HG03378 (cell line): ENCODE data around the gene TNS1.

ENCODE experiments used
- ATAC-seq: cut with Tn5 transposase; IDR thresholded peaks from one replicate; pipeline ENCODE4 v1.9.1; 2021; ENCODE audit warnings: mild to moderate bottlenecking, moderate library complexity; ENCODE audit not compliant: unreplicated experiment

The TNS1 gene

DNA sequence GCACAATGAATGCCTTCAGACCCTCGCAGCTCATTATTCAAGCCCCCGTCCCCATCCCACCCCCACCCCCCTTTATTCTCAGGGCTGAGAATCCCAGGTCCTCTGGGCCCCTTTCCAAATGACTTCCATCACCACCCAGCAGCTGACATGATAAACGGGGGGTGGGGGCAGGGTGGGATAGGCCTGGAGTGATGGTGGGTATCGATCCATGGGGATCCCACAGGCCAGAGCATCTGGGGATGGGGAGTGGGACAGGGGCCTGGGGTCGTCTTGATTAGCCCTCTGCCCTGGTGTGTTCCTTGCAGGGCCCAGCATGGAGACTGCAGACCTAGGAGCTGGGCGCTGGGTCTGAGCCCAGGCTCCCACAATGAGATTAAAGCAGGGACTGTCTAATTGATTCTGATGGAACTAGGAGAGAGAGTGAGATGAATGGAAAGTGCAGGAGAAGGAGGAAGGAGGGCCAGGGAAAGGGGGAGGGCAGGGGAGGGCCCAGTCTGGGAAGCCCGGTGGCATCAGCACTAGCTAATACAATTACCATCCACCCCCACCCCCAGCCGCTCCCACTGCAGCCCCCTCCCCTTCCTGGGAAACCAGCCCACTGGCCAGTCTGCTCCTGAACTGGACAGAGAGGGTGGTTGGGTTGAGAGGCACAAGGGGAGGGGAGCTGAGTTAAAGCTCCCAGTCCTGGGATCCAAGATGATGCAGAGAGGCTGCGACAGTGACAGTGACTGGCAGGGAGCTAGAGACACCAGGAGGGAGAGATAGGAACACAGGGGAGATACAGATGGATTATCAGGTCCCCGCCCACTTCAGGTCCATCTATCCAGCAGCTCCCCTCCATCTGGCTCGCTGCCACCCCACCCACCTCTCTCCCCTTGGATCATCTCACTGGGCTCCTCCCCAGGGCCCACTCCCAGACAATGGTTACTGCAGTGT lies 13.1 kb upstream of the TNS1 start:
- ATAC-seq: no peak

DNA sequence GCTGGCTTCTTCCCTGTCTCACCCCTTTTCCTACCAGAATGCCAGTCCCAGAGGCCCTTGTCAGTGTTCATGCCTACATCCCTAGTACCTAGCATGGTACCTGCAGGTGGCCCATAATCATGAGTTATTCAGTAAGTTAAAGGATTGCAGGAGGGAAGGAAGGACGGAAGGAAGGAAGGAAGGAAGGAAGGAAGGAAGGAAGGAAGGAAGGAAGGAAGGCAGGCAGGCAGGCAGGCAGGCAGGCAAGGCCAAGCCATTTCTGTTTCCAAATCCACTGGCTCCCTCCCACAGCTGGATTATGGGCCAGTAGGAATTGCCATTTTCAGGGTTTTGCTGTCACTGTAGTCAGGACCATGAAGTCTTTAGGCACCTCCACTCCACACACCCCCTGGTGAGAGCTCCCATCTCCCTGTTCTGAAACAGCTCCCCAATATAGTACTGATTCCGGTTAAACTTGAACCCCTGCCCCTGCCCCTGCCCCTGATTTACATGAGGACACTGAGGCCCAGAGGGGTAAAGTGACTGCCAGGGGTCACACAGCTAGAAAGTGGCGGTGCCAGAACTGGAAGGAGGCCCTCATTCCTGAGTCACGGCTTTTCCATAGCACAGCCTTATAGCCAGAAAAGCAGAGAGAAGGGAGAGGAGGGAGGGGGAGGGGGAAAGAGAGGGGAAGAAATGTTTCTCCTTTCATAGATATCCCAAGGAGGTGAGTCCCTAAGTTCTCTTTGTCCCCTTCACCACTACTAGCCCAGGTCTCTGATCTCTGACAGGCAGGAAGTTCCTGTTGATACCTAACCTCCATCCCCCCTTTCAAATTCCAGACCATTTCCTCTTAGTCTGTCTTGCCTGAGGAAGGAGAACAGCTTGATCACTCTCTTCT lies 12.2 kb upstream of the TNS1 start:
- no peak for ATAC-seq

DNA sequence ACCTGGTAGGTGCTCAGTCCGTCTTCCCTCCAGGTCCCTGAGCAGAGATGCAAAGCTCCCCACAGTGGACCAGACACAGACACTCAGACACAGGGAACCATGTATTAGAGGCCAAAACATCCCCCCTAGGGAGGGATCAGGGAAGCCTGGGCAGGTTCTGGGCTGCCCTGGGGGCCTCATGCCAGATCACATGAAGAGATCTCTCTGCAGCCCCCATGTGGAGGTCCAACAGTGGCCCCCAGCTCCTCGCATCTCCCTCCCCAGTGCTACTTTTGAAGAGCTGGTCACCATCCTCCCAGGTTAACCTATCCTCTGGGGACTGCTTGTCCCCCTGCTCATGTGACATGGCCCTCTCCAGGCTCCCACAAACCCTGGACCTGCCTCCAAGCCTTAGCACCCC lies 10.5 kb upstream of the TNS1 start:
- ATAC-seq: no peak

DNA sequence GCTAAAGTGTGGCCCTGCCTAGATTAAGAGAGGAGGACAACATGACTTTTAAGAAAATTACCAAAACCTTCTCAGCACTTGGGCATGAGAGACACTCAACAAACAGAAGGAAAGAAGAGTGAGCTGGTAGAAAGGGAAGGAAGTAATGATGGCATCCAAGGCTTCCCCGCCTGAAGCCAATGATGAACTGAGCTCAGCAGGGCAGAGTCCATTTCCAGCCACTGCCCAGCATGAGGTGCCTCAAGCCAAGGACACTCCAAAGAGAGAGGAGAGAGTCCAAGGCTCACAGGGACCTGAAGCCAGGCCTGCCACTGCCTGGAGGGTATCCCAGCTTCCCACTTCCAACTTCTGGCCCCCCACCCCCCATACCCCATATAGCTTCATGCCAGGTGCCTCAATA lies 9.5 kb upstream of the TNS1 start:
- no peak for ATAC-seq

DNA sequence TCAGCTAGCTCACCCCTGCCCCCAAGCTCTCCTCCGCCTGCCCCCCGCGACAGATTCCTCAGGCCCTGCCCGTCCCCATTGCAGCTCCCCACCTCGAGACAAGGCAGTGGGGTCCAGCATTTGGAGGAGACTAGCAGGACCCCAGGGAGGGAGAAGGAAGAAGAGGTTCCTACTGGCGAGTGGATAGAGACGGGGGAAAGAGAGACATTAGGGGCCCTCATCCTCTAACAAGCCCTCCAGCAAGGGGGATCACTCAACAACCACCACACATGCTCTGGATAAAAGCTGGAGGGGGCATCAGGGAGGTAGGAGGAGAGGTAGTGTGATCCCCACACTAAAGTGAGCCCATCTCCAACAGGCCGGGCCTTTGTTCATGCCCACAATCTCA lies 8.9 kb upstream of the TNS1 start:
- ATAC-seq: no peak

DNA sequence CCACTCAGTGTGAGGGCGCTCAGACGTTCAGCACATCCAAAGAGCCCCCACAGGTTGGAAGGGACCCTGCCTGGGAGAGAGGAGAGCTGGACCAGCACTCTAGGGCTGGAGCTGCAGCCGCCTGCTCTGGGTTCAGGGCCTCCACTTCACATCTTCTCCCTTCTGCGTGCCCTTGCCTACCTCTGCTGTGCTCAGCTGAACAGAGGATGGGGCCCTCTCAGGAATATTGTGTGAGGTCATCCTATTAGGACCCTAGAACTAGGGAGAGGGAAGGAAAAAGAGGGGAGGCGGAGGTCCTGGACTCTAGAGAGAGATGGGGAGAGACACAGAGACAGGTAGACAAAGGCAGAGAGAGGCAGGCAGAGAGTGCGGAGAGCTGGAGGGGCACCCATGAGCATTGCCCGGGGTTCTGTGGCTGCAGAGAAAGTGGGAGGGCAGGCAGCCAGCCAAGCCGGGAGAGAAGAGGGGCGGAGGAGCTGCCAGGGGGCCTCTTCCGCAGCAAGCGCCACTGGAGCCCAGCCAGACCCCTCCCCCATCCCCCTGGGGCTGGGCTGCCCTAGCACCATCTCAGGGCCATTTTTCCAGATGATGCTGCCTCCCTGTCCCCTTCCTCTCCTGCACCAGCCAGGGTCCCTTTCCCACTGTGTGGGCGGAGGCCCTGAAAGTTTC lies 8.3 kb upstream of the TNS1 start:
- ATAC-seq: no peak

DNA sequence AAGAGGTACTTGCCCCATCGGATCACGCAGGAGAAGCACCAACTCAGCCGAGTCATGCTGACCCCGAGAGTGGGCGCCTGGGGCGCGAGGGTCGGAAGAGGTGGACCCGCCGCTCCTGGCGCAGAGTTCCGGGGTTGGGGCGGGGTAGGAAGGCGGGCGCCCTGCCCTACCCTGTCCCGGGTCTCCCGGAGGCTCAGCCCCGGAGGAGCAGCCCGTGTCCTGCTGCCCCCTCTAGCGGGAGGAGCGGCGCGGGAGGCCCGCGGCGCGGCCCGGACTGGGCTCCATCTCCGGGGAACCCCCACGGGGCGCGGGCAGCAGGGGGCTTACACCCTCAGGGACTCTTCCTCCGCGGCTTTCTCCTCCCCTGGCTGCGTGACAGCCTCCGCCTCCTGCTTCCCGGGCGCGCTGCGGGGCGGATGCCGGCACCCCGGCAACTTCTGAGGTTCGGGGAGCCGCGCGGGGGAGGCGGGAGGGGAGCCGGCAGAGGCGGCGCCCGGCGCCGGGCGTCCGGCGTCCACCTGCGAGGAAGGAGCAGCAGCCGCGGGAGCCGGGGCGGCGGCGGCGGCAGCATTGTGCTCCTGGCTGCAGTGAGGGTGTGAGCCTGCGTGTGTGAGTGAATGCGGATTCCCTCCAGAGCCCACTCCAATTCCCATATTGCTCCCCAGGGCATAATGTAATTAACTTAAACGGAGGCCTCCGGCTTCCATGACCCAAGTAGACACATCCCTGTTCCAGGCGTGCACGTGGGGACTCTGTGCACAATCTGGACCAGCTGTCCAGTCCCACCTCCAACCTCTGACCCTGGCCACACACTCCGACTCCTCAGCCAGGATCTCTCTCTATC lies 7.6 kb upstream of the TNS1 start:
- no peak for ATAC-seq

DNA sequence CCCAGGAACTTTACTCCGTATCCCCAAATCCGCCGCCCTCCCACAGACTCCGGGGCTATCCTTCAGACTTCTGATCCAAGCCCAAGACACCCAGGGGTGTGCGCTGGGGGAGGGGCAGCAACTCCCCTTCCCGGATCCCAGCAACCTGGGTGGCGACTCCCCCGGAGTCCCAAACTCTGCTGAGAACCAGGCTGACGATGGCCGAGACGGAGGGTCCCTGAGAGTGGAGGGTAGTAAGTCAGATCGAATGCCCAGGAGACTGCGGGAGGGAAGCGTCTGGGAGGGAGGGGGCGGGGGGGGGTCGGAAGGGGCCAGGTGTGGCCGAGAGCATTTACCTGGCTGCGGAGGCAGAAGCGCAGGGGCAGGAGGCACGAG lies 7.0 kb upstream of the TNS1 start:
- ATAC-seq: no peak

DNA sequence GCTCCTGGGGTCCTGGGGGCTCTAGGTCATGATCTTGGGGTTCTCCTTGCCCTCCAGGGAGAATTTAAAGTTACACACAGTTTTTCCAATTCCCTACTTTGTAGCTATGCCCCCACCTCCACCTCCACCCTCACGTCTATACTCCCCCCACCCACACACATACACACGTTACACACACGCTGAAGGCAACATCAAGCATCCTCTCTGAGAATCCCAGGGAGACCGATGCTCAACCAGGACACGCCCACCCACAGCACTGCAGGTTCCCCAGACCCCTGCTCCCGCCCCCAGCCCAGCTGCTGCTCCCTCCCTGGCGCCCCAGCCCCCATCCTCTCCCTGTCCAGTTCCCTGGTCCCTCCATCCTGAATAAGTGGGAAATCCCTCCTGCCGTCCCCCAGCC lies 6.4 kb upstream of the TNS1 start:
- ATAC-seq: no peak

DNA sequence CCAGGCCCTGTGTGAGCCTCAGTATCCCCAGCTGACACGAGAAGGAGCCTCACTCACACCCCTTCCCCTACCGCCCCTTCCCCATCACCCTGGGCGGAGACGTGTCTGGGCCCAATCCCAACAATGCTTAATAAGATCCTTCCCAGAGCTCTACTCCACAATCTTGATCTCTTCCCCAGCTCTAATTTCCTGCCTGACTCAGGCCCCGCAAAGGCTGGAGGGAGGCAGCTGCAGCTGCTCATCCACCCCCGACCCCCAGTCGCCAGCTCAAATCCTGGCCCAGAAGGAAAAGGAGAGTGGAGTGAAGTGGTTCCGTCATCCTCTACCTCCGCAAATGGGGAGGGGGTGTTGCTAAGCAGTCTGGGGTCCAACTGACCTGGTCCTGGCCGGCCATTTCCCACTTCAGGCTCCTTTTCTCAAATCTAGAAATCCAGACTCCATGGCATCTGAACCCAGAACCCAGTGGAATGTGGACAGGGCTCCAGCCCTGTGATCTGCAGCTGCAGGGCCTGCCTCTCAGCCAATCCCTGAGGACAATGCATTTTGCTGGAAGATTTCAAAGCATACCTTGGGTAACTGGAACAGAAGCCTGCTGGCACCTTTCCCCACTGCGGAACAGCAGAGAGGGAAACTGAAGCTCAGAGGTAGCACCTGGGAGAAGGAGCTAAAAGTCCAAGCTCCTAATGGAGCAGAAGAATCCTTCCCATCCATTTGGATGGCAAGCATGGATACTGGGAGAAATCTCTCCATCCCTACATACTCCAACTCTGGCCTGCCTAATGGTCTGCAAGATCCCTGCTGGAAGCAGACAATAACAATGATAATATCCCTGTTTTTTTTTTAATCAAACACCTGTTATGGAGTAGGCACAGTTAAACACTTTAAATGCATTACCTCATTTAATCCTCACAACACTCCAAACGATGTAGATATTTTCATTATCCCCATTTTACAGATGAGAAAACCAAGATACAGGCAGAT lies 5.6 kb upstream of the TNS1 start:
- ATAC-seq: no peak

DNA sequence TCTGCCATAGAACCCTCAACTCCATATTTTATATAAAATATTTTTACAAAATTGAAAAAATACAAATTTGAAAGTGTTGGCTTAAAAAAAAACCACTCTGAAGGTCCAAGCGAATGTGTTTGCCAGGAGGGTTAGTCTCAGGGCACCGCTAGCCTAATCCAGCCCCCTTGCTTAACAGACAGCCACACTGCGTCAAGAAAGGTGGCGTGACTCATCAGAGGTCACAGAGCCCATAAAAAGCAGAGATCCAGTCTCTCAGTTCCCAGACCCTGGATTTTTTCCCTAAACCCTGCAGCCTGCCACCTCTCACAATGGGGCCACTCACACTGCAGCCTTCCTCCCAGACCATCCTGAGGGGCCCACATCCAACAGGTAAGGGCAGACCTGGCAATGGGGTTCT lies 3.9 kb upstream of the TNS1 start:
- no peak for ATAC-seq

DNA sequence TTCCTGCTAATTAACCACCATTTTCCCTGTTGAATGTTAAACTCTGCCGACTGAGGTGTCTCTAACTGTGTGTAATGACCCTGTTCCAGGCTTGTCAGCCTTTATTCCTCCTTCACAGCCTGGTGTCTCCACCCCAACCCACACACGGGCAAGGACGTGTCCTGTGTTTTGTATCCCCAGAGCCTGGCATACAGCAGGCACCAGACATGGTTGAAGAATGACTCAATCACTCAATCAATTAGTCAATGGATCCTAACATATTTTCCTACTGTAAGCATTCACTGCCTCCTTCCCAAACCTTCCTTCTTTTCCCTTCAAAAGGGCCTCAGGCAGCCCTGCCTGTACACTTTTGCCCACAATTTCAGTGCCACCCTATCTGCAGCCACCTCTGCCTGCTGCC lies 2.7 kb upstream of the TNS1 start:
- no peak for ATAC-seq

DNA sequence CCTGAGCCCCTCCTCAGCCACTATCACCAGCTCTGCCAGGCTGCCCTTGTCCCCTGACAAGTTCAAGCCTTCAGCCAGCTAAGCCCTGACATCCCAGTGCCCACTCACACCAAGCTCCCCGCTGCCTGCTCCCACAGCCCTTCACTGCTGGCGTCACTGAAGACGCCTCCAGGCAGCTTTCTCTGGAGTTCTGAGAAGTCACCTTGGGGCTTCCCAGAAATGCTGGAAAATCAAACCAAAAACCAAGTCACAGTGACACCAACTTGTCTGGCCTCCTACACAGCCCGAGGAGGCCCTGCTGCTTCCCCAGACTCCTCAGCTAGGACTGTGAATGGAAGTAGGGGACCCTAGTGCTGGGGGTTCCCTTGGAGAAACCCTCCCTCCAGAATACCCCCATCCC lies 2.2 kb upstream of the TNS1 start:
- no peak for ATAC-seq

DNA sequence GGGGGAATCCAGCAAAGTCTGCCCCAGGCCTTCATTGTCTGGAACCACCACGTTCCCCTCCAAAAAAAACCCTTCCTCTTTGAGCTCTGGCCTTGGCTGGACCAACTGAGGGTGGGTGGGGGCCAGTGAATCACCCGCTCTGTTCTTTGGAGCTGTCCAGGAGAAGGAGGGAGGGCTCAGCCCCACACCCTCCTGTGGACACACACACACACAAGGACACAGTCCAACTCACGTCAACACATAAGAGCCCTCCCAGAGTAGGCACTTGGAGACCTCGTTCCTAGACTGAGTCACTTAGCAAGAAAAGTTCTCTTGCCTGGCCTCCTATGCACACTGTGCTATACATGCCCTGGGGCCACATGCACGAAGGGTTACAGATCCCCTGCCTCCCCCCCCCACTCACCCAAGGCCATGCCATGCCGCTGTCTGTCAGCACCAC lies 1.2 kb upstream of the TNS1 start:
- no peak for ATAC-seq

DNA sequence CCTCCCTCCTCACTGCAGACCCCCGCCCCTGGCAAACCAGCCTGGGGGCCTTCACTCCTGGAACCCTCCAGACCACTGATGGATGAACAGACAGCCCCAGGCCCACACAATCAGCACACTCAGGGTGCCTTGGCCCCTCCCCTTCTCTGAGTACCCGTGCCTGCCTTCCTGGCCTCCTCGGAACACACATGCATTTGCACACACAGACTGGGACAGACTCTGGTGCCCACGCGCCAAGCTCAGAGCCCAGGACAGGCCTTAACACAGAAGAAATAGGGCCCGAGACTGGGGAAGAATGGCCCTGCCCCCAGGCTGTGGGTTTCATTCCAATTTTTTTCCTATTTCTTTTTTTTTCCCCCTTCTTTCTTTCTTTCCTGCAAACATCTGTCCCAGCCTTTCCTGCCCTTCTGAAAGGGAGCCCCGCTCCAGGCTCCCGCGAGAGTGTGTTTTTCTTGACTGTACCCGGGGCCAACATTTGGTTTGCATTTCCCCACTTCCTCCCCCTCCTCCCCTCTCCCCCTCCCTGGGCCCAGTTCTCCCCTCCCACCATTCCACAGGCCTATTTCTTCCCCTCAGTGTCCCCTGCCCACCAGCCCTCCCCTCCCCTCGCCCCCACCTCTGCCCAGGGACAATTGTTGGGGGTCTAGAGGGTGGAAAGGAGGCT lies 618 bp upstream of the TNS1 start:
- ATAC-seq: no peak

DNA sequence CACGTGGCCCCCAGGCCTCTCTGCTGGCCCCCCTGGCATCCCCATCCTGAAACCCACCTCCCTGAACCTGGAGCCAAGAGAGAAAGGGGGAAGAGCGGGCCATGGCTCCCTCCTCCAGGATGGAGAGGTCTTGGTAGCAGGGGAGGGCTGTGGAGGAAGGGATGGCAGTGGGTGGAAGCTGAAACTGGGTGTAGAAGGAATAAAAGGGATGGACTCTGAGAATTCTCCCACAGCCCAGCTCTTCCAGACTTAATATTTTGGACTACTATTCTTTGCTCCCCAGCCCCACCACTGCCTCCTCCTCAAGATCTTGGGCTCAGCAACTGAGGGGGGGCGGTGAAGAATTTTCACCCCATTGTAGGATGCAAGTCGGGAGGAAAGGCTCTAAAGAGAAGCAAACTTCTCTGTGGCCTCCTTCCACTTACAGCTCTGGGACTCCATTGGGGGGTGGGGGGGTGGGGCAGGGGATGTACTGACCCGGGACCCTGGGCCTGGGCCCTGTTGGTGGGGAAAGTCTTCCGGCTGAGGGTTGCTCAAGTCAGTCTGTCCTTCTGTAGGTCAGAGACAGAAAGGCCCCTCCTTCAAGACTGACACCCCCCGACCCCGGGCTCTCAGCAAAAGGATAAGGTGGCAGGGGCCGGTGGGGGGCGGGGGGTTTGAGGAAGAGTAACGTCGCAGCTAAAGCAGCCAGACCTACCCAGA lies 501 bp downstream of the TNS1 start:
- no peak for ATAC-seq

DNA sequence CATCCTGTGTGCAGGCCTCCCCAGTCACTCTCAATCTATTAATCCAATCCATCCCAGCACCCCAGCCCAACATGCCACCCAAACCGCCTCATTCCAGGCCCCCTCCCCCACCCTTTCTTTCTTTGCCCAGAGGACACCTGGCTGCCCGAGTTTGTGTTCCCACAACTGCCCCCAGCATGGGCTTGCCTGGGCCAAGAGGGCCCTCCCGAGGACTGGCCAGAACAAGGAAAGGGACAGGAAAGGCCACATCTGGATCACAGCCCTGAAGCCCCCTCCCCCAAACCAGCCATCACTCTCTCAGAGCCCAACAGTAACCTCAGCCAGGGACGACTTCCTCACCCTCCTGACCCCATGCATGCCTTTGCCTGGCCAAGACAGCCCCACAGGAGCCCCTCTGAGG lies 1.2 kb downstream of the TNS1 start:
- ATAC-seq: no peak

DNA sequence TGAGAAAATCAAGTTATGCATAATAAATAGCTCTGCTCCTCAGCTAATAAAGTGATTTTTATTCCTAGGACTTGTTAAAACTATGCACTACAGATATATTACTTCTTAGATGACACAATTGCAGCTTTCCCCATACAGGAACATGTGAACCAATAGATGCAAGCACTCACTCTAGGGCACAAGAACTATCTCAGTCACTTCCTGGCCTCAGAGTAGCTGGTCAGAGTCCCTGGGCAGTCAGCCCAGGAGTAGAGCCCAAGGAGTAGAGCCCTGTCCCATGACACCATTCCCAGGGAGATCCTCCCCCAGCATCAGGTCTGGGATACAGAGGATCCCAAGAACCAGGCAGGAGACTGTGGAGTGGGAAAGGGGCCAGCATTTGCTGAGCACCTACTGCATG lies 2.7 kb downstream of the TNS1 start:
- no peak for ATAC-seq
